PFSK-1 (cell line): ENCODE measurements around the gene CTNND2.

Experiments used
- FOXP2 ChIP-seq: optimal IDR thresholded peaks from 2 replicates; pipeline ENCODE3; 2011; ENCODE audit warnings: borderline replicate concordance, control low read depth, inconsistent platforms; ENCODE audit not compliant: insufficient read depth; ENCODE audit errors: extremely low read length, extremely low read depth
- POLR2AphosphoS5 ChIP-seq: IDR thresholded peaks from 2 replicates; pipeline ENCODE4 v1.6.1; 2012; ENCODE audit warnings: low read depth, mild to moderate bottlenecking, control low read depth, low read length, moderate library complexity
- REST ChIP-seq, 2 experiments: IDR thresholded peaks; 2 replicates each; pipeline versions ENCODE4 v1.6.1 to v1.8.0; 2011 to 2012; ENCODE audit warnings: low read depth in 2 of 2, low read length in 2 of 2, control low read depth in 1 of 2, inconsistent platforms in 1 of 2, mild to moderate bottlenecking in 1 of 2, moderate library complexity in 1 of 2; ENCODE audit not compliant: insufficient read depth in 1 of 2
- SIN3A ChIP-seq: IDR thresholded peaks from 2 replicates; pipeline ENCODE4 v1.6.1; 2012; ENCODE audit warnings: mild to moderate bottlenecking, low read length, moderate library complexity, borderline replicate concordance; ENCODE audit not compliant: insufficient read depth
- TAF1 ChIP-seq: IDR thresholded peaks from 2 replicates; pipeline ENCODE4 v1.6.1; 2012; ENCODE audit warnings: low read length, control low read depth, borderline replicate concordance; ENCODE audit not compliant: insufficient read depth

CTNND2 gene

GRCh38 chr5:11711932-11712331 is 192.3 kb downstream of the CTNND2 start:
- TF ChIP-seq POLR2AphosphoS5: no peak
- TF ChIP-seq REST (IDR thresholded peaks at IDR 0.05; ENCODE audit: insufficient read depth in 1 of 2, low read depth in 2 of 2, low read length in 2 of 2): no peak
- no peak for TF ChIP-seq SIN3A
- no peak for TF ChIP-seq FOXP2
- TF ChIP-seq TAF1: no peak

- TF ChIP-seq SIN3A: no peak
- TF ChIP-seq TAF1: no peak
- no peak for TF ChIP-seq REST (IDR thresholded peaks at IDR 0.05; ENCODE audit: insufficient read depth in 1 of 2, low read depth in 2 of 2, low read length in 2 of 2)
- no peak for TF ChIP-seq FOXP2
- no peak for TF ChIP-seq POLR2AphosphoS5
Measured at GRCh38 chr5:11709021-11709420, 195.2 kb downstream of the CTNND2 start.

GRCh38 chr5:11704916-11705315 is 199.3 kb downstream of the CTNND2 start:
- no peak for TF ChIP-seq REST (IDR thresholded peaks at IDR 0.05; ENCODE audit: insufficient read depth in 1 of 2, low read depth in 2 of 2, low read length in 2 of 2)
- no peak for TF ChIP-seq TAF1
- TF ChIP-seq FOXP2: no peak
- no peak for TF ChIP-seq SIN3A
- no peak for TF ChIP-seq POLR2AphosphoS5

- TF ChIP-seq REST (IDR thresholded peaks at IDR 0.05; ENCODE audit: insufficient read depth in 1 of 2, low read depth in 2 of 2, low read length in 2 of 2): no peak
- TF ChIP-seq POLR2AphosphoS5: no peak
- TF ChIP-seq SIN3A: no peak
- no peak for TF ChIP-seq TAF1
Measured at GRCh38 chr5:11700391-11700790, 203.9 kb downstream of the CTNND2 start.

GRCh38 chr5:11692636-11693035 is 211.6 kb downstream of the CTNND2 start:
- TF ChIP-seq REST (IDR thresholded peaks at IDR 0.05; ENCODE audit: insufficient read depth in 1 of 2, low read depth in 2 of 2, low read length in 2 of 2) (no peak), FOXP2 (no peak), TAF1 (no peak), SIN3A (no peak), POLR2AphosphoS5 (no peak)
